Transverse colon (tissue), 4 donors: ENCODE data around the gene CDK2AP2. TPM values are rescaled to one million over a fixed set of nuclear protein-coding genes. Genes with fewer than 3 reads are reported as not detected.

ENCODE experiments used
- DNase-seq: peaks from one replicate; pipeline ENCODE4 v3.0.0-alpha.2; 2019
- H3K27ac ChIP-seq, 4 donors: fragments of 200-600 bp; sonication (generic); 2 replicates each; pipeline ENCODE4 v1.5.1; 2016 to 2018; ENCODE audit warnings: inconsistent platforms in 4 of 4
- H3K27me3 ChIP-seq: fragments of 200-600 bp; sonication (generic); 2 replicates; pipeline ENCODE4 v1.5.1; 2017; ENCODE audit warnings: inconsistent platforms
- H3K36me3 ChIP-seq, 4 donors: fragments of 200-600 bp; sonication (generic); 2 replicates each; pipeline ENCODE4 v1.5.1; 2017 to 2019; ENCODE audit warnings: inconsistent platforms in 4 of 4
- H3K4me1 ChIP-seq, 4 donors: fragments of 200-600 bp; sonication (generic); 2 replicates each; pipeline ENCODE4 v1.5.1; 2017 to 2020; ENCODE audit warnings: inconsistent platforms in 4 of 4
- H3K4me3 ChIP-seq, 4 donors: fragments of 200-600 bp; sonication (generic); 1 replicate in 1 of 4; 2 replicates in 3 of 4; pipeline versions ENCODE4 v1.5.1 to v1.6.1; 2017 to 2019; ENCODE audit warnings: inconsistent platforms in 4 of 4
- H3K9me3 ChIP-seq, 2 donors: fragments of 200-600 bp; sonication (generic); 2 replicates each; pipeline ENCODE4 v1.5.1; 2017 to 2019; ENCODE audit warnings: inconsistent platforms in 2 of 2
- CTCF ChIP-seq, 5 experiments: fragments of 200-600 bp in 3 of 5; fragments of 450-650 bp in 2 of 5; sonication (generic) in 3 of 5; IDR thresholded peaks; 1 replicate in 2 of 5; 2 replicates in 3 of 5; pipeline ENCODE4 v1.5.1; 2016 to 2017; ENCODE audit warnings: antibody characterized with exemption in 5 of 5, inconsistent platforms in 3 of 5, mild to moderate bottlenecking in 2 of 5, moderate library complexity in 1 of 5
- EP300 ChIP-seq: sonication (generic); formaldehyde crosslinking; IDR thresholded peaks from one replicate; pipeline ENCODE4 v1.6.1; 2017; ENCODE audit warnings: antibody characterized with exemption, low read depth
- POLR2A ChIP-seq: fragments of 450-650 bp; IDR thresholded peaks from one replicate; pipeline ENCODE4 v1.6.1; 2016; ENCODE audit warnings: antibody characterized with exemption, mild to moderate bottlenecking, moderate library complexity
- POLR2AphosphoS5 ChIP-seq, 3 donors: sonication (generic); formaldehyde crosslinking; IDR thresholded peaks; one replicate each; pipeline ENCODE4 v1.6.1; 2016; ENCODE audit warnings: antibody characterized with exemption in 3 of 3
- WGBS, 2 donors: methylation state at CpG; one replicate each; pipeline ENCODE4 v1.1.5; 2018; ENCODE audit warnings: low coverage in 1 of 2; 5-methylcytosine and 5-hydroxymethylcytosine counted together
- in situ Hi-C, 4 donors: fragments of 200-750 bp; cut with MboI; loops; one replicate each; pipeline versions ENCODE4 v1.15.0 to v1.15.1; 2017; ENCODE audit warnings: low sequenced_read_pairs in 3 of 4, low pct_ligation_motif_present in 1 of 4, low pct_unique_long_range_greater_than_20kb in 1 of 4
- intact Hi-C: fragments of 100-400 bp; cut with DNase I; formaldehyde crosslinking; loops from one replicate; pipeline ENCODE4 v1.15.1; 2023; ENCODE audit warnings: low total_unique reads
- small RNA-seq, 4 donors: library from RNA; depleted of rRNA; stranded (forward); fragments of <200 nt; gene quantifications; one replicate each; pipeline ENCODE3, GENCODE V24; 2016
- total RNA-seq, 4 donors: library from RNA; depleted of rRNA; stranded (reverse); fragments of >200 nt; gene quantifications; one replicate each; pipeline ENCODE4 v1.1.0, GENCODE V29; 2016

Gene CDK2AP2
- total RNA-seq, 4 donors from 2014 or later: 49.4 to 140 (median 83.4) TPM

GRCh38 chr11:67458266-67458665 is 49.7 kb downstream of the CDK2AP2 start:
- TF ChIP-seq EP300 (no peak), POLR2A (no peak), POLR2AphosphoS5 (IDR thresholded peaks at IDR 0.05) (no peak), CTCF (IDR thresholded peaks at IDR 0.05) (no peak)
- intact Hi-C loops: no loop called here
- in situ Hi-C loops: no loop called here
- DNase-seq: no peak
- 86 to 88% methylated on average over 14 to 19 of the region's 19 CpGs for WGBS, 2 donors
- H3K27me3 ChIP-seq: no peaks in the 10 kb centered on the region
- no peak overlapping the region for H3K4me3 ChIP-seq
- no peak overlapping the region for H3K27ac ChIP-seq
- no peaks in the 10 kb centered on the region for H3K36me3 ChIP-seq
- no peaks in the 10 kb centered on the region for H3K4me1 ChIP-seq
- no peaks in the 10 kb centered on the region for H3K9me3 ChIP-seq

- Histone ChIP-seq H3K9me3 (no peaks in the 10 kb centered on the region), H3K27me3 (no peaks in the 10 kb centered on the region), H3K4me3 (no peak overlapping the region), H3K4me1 (no peaks in the 10 kb centered on the region), H3K27ac (no peak overlapping the region), H3K36me3 (no peaks in the 10 kb centered on the region)
- DNase-seq: no peak
- WGBS, 2 donors: 80 to 92% methylated on average over 1 to 11 of the region's 12 CpGs
- in situ Hi-C loops (no loop called here), intact Hi-C loops (no loop called here)
- TF ChIP-seq POLR2AphosphoS5 (IDR thresholded peaks at IDR 0.05) (no peak), EP300 (no peak), CTCF (IDR thresholded peaks at IDR 0.05) (no peak), POLR2A (no peak)
These were observed 50.5 kb downstream of the CDK2AP2 start for GRCh38 chr11:67457453-67457852.

Small RNAs within 50 kb of the gene (small RNA-seq; reads per million reads assigned to genes)
- 0 to 0.18 (median 0.07) reads per million in 4 donors for gene MIR6752

Other genes starting within 250 kb of the CDK2AP2 start
- gene GRK2, start 241.7 kb downstream of the CDK2AP2 start, total RNA-seq: 100 to 1,000 TPM; 104 to 294 (median 160) TPM
- gene ANKRD13D, start 218.9 kb downstream of the CDK2AP2 start, total RNA-seq: 100 to 1,000 TPM in 1 of 4 donors, 10 to 100 TPM in 3; 19.7 to 194 (median 54.5) TPM
- gene SSH3, start 204.6 kb downstream of the CDK2AP2 start, total RNA-seq: 100 to 1,000 TPM in 2 of 4 donors, 10 to 100 TPM in 2; 73.0 to 174 (median 123) TPM
- 100 to 1,000 TPM; 261 to 372 (median 319) TPM for gene POLD4, start 154.6 kb downstream of the CDK2AP2 start, total RNA-seq
- gene CLCF1, start 134.6 kb downstream of the CDK2AP2 start, total RNA-seq: 10 to 100 TPM in 1 of 4 donors, 1 to 10 TPM in 3; 1.8 to 46.4 (median 5.8) TPM
- 100 to 1,000 TPM in 2 of 4 donors, 10 to 100 TPM in 2; 37.8 to 470 (median 95.3) TPM for gene RAD9A, start 116.2 kb downstream of the CDK2AP2 start, total RNA-seq
- gene PPP1CA, start 106.3 kb downstream of the CDK2AP2 start, total RNA-seq: 100 to 1,000 TPM in 3 of 4 donors, 10 to 100 TPM in 1; 83.0 to 251 (median 163) TPM
- 10 to 100 TPM in 2 of 4 donors, 1 to 10 TPM in 2; 1.2 to 17.2 (median 7.4) TPM for gene TBC1D10C, start 104.1 kb downstream of the CDK2AP2 start, total RNA-seq
- 1 to 10 TPM in 1 of 4 donors, under 1 TPM in 3; 0.27 to 4.4 (median 0.43) TPM for gene CARNS1, start 92.5 kb downstream of the CDK2AP2 start, total RNA-seq
- gene RPS6KB2, start 79.7 kb downstream of the CDK2AP2 start, total RNA-seq: 100 to 1,000 TPM in 1 of 4 donors, 10 to 100 TPM in 3; 53.5 to 108 (median 75.9) TPM
- gene PTPRCAP, start 70.5 kb downstream of the CDK2AP2 start, total RNA-seq: 10 to 100 TPM; 13.2 to 78.9 (median 53.9) TPM
- 100 to 1,000 TPM in 3 of 4 donors, 10 to 100 TPM in 1; 72.6 to 204 (median 151) TPM for gene CORO1B, start 64.7 kb downstream of the CDK2AP2 start, total RNA-seq
- not detected for gene GPR152, start 55.4 kb downstream of the CDK2AP2 start, total RNA-seq
- gene CABP4, start 52.8 kb downstream of the CDK2AP2 start, total RNA-seq: 1 to 10 TPM in 2 of 4 donors, not detected in 2; 1.2 to 2.2 TPM
- 100 to 1,000 TPM; 107 to 347 (median 115) TPM for gene TMEM134, start 38.9 kb downstream of the CDK2AP2 start, total RNA-seq
- gene AIP, start 25.1 kb downstream of the CDK2AP2 start, total RNA-seq: 10 to 100 TPM; 32.9 to 71.5 (median 57.6) TPM
- gene PITPNM1, start 2.8 kb downstream of the CDK2AP2 start, total RNA-seq: 100 to 1,000 TPM in 1 of 4 donors, 10 to 100 TPM in 3; 23.5 to 451 (median 60.8) TPM
- gene CABP2, start 15.3 kb upstream of the CDK2AP2 start, total RNA-seq: not detected
- 100 to 1,000 TPM; 166 to 578 (median 537) TPM for gene GSTP1, start 75.7 kb upstream of the CDK2AP2 start, total RNA-seq
- gene NDUFV1, start 98.8 kb upstream of the CDK2AP2 start, total RNA-seq: 100 to 1,000 TPM; 421 to 762 (median 554) TPM
- 10 to 100 TPM; 21.3 to 68.5 (median 26.9) TPM for gene NUDT8, start 121.8 kb upstream of the CDK2AP2 start, total RNA-seq
- 10 to 100 TPM in 2 of 4 donors, 1 to 10 TPM in 1, not detected in 1; 1.3 to 16.5 (median 15.0) TPM for gene TBX10, start 131.6 kb upstream of the CDK2AP2 start, total RNA-seq
- 10 to 100 TPM in 3 of 4 donors, 1 to 10 TPM in 1; 4.1 to 29.4 (median 11.8) TPM for gene ACY3, start 142.6 kb upstream of the CDK2AP2 start, total RNA-seq
- 10 to 100 TPM in 1 of 4 donors, not detected in 3; 13.8 TPM for gene ALDH3B2, start 166.5 kb upstream of the CDK2AP2 start, total RNA-seq